Gastroesophageal sphincter (tissue), 4 donors: ENCODE results near the gene VWA5B2. TPM values are rescaled to one million over a fixed set of nuclear protein-coding genes. Genes with fewer than 3 reads are reported as not detected.

Source experiments
- ATAC-seq: fragments of 150-250 bp; one replicate; pipeline ENCODE4 v1.9.1; 2016; ENCODE audit warnings: mild to moderate bottlenecking, moderate library complexity
- H3K27ac ChIP-seq, 4 donors: fragments of 200-600 bp; sonication (generic) in 3 of 4; 1 replicate in 3 of 4; 2 replicates in 1 of 4; pipeline ENCODE4 v1.5.1; 2016 to 2019
- H3K27me3 ChIP-seq: fragments of 200-600 bp; sonication (generic); one replicate; pipeline ENCODE4 v1.5.1; 2019
- H3K36me3 ChIP-seq, 2 donors: fragments of 200-600 bp; sonication (generic); one replicate each; pipeline ENCODE4 v1.5.1; 2019; ENCODE audit warnings: control low read depth in 1 of 2
- H3K4me1 ChIP-seq, 3 donors: fragments of 200-600 bp; sonication (generic); 1 replicate in 2 of 3; 2 replicates in 1 of 3; pipeline ENCODE4 v1.5.1; 2016 to 2019; ENCODE audit warnings: control low read depth in 2 of 3
- H3K4me3 ChIP-seq, 2 donors: fragments of 200-600 bp; sonication (generic); one replicate each; pipeline ENCODE4 v1.5.1; 2019; ENCODE audit warnings: mild to moderate bottlenecking in 1 of 2, moderate library complexity in 1 of 2
- H3K9me3 ChIP-seq, 3 donors: fragments of 200-600 bp; sonication (generic); one replicate each; pipeline ENCODE4 v1.5.1; 2017 to 2019; ENCODE audit warnings: control low read depth in 2 of 3
- EP300 ChIP-seq: sonication (generic); formaldehyde crosslinking; IDR thresholded peaks from one replicate; pipeline ENCODE4 v1.6.1; 2017; ENCODE audit warnings: antibody characterized with exemption, mild to moderate bottlenecking
- POLR2A ChIP-seq, 2 donors: fragments of 450-650 bp; IDR thresholded peaks; one replicate each; pipeline ENCODE4 v1.6.1; 2017; ENCODE audit warnings: antibody characterized with exemption in 2 of 2, mild to moderate bottlenecking in 2 of 2, moderate library complexity in 1 of 2
- POLR2AphosphoS5 ChIP-seq: sonication (generic); formaldehyde crosslinking; IDR thresholded peaks from one replicate; pipeline ENCODE4 v1.6.1; 2017; ENCODE audit warnings: antibody characterized with exemption
- WGBS, 2 donors: methylation state at CpG; one replicate each; pipeline ENCODE4 v1.1.5; 2018; ENCODE audit warnings: low coverage in 1 of 2; 5-methylcytosine and 5-hydroxymethylcytosine counted together
- total RNA-seq, 4 donors: library from RNA; depleted of rRNA; stranded (reverse); fragments of >200 nt; gene quantifications; one replicate each; pipeline ENCODE4 v1.1.0, GENCODE V29; 2016
- TF ChIP-seq, protein P1 (sequence below), 4 experiments: fragments of 200-600 bp in 2 of 4; fragments of 450-650 bp in 2 of 4; sonication (generic) in 1 of 4; IDR thresholded peaks; one replicate each; pipeline ENCODE4 v1.5.1; 2017 to 2019; ENCODE audit warnings: antibody characterized with exemption in 4 of 4, mild to moderate bottlenecking in 2 of 4, moderate library complexity in 2 of 4

VWA5B2 gene
- total RNA-seq, 4 donors from 2014 or later: 0.10 to 0.54 TPM; not detected in 2

DNA sequence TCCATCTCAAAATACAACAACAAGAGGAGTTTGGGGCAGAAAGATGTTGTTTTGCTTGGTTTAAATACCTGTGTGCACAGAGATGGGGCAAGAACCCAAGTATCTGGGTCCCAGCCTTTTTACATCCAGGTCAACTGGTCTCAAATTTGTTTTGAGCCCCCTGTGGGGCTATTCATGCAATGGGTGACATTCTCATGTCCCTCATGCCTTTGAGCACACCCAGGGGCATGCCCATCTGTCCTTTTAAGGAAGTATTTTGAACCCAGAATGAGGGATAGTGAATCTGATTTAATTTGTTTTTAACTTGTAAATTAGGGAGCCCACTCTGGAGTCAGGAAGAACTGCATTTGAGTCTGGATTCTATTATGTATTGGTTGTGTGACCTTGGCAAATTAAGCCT is 28.6 kb upstream of the VWA5B2 start:
- Histone ChIP-seq H3K27me3 (peaks cover 5% of the 10 kb centered on the region), H3K4me3 (no peak overlapping the region), H3K27ac (no peak overlapping the region), H3K36me3 (peaks cover 0 to 11% of the 10 kb centered on the region in 2 donors), H3K4me1 (no peaks in the 10 kb centered on the region), H3K9me3 (no peaks in the 10 kb centered on the region)
- TF ChIP-seq EP300 (no peak), POLR2A (IDR thresholded peaks at IDR 0.05) (no peak)
- no peak for ATAC-seq

DNA sequence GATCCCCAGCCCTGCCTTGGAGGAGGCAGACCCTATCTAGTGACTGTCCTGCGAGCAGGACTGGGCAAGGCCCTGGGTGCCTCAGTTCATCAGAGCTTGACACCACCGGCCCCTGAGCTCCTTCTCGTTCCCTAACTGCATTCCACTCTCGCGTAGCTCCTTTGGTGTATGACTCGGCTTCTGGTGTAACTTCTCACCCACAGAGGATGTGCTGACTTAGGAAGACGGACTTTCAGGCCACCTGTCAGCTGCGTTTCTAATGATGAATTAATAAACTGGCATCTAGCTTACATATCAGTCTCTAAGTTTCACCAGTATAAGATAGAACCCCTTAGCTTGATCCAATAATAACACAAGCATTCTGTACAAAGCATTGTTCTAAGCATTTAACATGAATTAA is 25.9 kb upstream of the VWA5B2 start:
- Histone ChIP-seq H3K27ac (no peak overlapping the region), H3K36me3 (no peaks in the 10 kb centered on the region), H3K4me1 (no peaks in the 10 kb centered on the region), H3K9me3 (no peaks in the 10 kb centered on the region), H3K4me3 (no peak overlapping the region), H3K27me3 (peaks cover 20% of the 10 kb centered on the region)
- ATAC-seq: no peak
- TF ChIP-seq POLR2A (IDR thresholded peaks at IDR 0.05) (no peak), POLR2AphosphoS5 (no peak), EP300 (no peak)
- TF ChIP-seq, protein P1, sequence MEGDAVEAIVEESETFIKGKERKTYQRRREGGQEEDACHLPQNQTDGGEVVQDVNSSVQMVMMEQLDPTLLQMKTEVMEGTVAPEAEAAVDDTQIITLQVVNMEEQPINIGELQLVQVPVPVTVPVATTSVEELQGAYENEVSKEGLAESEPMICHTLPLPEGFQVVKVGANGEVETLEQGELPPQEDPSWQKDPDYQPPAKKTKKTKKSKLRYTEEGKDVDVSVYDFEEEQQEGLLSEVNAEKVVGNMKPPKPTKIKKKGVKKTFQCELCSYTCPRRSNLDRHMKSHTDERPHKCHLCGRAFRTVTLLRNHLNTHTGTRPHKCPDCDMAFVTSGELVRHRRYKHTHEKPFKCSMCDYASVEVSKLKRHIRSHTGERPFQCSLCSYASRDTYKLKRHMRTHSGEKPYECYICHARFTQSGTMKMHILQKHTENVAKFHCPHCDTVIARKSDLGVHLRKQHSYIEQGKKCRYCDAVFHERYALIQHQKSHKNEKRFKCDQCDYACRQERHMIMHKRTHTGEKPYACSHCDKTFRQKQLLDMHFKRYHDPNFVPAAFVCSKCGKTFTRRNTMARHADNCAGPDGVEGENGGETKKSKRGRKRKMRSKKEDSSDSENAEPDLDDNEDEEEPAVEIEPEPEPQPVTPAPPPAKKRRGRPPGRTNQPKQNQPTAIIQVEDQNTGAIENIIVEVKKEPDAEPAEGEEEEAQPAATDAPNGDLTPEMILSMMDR (IDR thresholded peaks at IDR 0.05): no peak
- 69 to 84% methylated on average over 5 to 8 of the region's 8 CpGs for WGBS, 2 donors

DNA sequence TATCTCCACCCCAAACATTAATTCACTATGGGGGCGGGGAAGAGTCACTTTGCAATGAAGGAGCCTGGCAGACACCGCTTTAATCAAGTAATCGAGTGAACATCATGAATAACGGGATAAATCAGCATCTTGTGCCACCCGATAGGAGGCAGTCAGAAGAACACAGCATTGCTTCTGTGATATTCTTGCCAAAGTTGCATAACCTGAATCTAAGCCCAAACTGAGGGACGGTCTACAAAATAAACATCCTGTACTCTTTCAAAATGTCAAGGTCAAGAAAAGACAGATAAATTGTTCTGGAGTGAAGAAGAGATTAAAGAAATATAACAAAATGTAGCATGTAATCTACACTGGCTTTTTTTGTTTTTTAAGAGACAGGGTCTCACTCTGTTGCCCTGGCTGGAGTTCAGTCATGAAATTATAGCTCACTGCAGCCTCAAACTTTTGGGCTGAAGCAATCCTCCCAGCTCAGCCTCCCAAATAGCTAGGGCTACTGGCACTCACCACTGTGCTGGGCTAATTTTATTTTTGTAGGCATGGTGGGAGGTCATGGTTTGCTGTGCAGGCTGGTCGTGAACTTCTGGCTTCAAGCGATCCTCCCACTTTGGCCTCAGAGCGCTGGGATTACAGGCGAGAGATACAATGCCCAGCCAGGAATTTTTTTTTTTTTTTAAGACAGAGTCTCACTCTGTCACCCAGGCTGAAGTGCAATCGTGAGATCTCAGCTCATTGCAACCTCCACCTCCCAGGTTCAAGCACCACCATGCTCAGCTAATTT is 20.1 kb upstream of the VWA5B2 start:
- Histone ChIP-seq H3K27me3 (peaks cover 20% of the 10 kb centered on the region), H3K4me1 (peaks cover 0 to 11% (median 0%) of the 10 kb centered on the region in 3 donors), H3K4me3 (no peak overlapping the region), H3K36me3 (no peaks in the 10 kb centered on the region), H3K27ac (peak overlapping the region in 1 of 4 donors; percentile 45), H3K9me3 (no peaks in the 10 kb centered on the region)
- ATAC-seq: peak; percentile 62
- TF ChIP-seq POLR2A (IDR thresholded peaks at IDR 0.05): no peak
- TF ChIP-seq, protein P1 (IDR thresholded peaks at IDR 0.05): no peak
- no peak for TF ChIP-seq EP300
- no peak for TF ChIP-seq POLR2AphosphoS5
- 34 to 49% methylated on average over 11 of the region's 11 CpGs for WGBS, 2 donors

DNA sequence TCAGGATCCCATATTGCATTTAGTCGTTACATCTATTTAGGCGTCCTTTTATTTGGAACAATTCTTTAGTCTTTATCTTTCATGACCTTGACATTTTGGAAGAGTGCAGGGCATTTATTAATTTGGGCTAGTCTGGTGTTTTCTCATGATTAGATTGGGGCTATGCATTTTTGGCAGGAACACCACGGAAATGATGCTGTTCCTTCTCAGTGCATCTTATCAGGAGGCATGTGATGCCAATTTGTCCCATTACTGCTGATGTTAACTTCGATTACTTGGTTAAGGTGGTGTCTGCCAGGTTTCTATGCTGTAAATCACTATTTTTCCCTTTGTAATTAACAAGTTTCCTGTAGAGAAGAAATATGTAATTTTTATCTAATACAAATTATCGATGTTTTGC is 18.1 kb upstream of the VWA5B2 start:
- Histone ChIP-seq H3K9me3 (no peaks in the 10 kb centered on the region), H3K27me3 (peaks cover 12% of the 10 kb centered on the region), H3K4me3 (no peak overlapping the region), H3K36me3 (no peaks in the 10 kb centered on the region), H3K4me1 (peaks cover 0 to 11% (median 0%) of the 10 kb centered on the region in 3 donors), H3K27ac (no peak overlapping the region)
- 71 to 80% methylated on average over 5 of the region's 5 CpGs for WGBS, 2 donors
- ATAC-seq: no peak
- TF ChIP-seq, protein P1 (IDR thresholded peaks at IDR 0.05): no peak
- TF ChIP-seq POLR2A (IDR thresholded peaks at IDR 0.05) (no peak), POLR2AphosphoS5 (no peak), EP300 (no peak)

DNA sequence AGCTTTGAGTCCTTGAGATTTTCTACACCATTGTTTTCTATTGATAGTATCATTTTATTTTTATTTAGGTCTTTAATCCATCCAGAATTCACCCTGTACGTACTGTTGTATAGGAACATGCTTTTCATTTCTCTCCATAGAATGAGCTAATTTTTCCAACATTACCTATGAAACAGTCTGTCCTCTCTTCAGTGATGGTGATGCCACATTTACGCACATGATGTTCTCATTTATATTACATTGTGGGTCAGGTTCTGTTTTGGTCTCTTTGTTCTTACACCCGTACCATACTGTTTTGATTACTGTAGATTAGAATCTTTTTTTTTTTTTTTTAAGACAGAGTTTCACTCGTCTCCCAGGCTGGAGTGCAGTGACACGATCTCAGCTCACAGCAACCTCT is 17.7 kb upstream of the VWA5B2 start:
- TF ChIP-seq, protein P1 (IDR thresholded peaks at IDR 0.05): no peak
- TF ChIP-seq EP300: no peak
- TF ChIP-seq POLR2AphosphoS5: no peak
- TF ChIP-seq POLR2A (IDR thresholded peaks at IDR 0.05): no peak
- WGBS, 2 donors: 67 to 77% methylated on average over 4 to 5 of the region's 5 CpGs
- no peaks in the 10 kb centered on the region for H3K36me3 ChIP-seq
- H3K4me3 ChIP-seq: no peak overlapping the region
- no peak overlapping the region for H3K27ac ChIP-seq
- peaks cover 0 to 11% (median 0%) of the 10 kb centered on the region in 3 donors for H3K4me1 ChIP-seq
- H3K9me3 ChIP-seq: no peaks in the 10 kb centered on the region
- peaks cover 7% of the 10 kb centered on the region for H3K27me3 ChIP-seq
- no peak for ATAC-seq
